ENCODE results near the gene THAP3. TPM values are rescaled to one million over a fixed set of nuclear protein-coding genes. Genes with fewer than 3 reads are reported as not detected.
A peak's percentile ranks its signal among the peaks of the same experiment; 100 is the strongest.

THAP3 gene
- total and polyA plus RNA-seq, 2 of the 8 experiments (the other 6 are each of a cell fraction or from before 2014, with no cell fraction given) = 8.2 to 15.3 TPM

DNA sequence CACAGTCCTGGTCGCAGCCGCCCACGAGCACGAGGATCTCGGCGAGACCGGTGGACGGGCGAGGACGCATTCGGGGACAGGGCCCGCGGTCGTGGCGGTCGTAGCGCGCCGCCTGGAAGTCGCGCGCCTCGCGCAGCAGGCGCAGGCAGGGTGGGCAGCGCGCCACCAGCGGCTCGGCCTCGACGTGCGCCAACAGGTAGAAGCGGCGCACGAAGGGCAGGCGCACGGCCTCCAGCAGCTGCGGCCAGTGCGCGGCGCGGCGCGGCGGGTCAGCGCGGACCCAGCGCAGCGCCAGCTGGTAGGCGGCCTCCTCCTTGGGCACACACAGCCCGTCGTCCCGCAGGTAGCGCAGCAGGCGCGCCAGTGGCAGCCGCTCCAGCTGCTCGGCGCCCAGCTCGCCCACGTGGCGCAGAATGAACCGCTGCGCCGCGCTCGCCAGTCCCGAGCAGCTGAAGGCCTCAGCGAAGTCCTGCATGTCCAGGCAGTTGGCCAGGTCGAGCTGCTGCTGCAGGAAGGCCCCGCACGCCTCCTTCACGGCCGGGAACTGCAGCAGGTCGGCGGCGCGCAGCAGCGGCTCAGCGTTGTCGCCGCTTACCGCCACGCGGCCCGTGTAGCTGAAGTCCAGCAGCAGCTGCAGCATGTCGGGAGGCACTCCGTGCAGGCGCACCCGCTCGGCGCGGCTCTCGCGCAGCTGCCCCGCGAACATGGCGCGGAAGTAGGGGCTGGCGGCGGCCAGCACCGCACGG lies 22.6 kb upstream of the THAP3 start (continued):
- TF ChIP-seq SIN3A (conservative IDR thresholded peaks at IDR 0.05 in 1 of 2, IDR thresholded peaks at IDR 0.05 in 1 of 2; ENCODE audit: low read depth in 1 of 2, low read length in 2 of 2) = peak; percentile 2 to 69; a peak in 1 of 4 replicates
- TF ChIP-seq, protein P1, sequence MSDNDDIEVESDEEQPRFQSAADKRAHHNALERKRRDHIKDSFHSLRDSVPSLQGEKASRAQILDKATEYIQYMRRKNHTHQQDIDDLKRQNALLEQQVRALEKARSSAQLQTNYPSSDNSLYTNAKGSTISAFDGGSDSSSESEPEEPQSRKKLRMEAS (IDR thresholded peaks at IDR 0.05) = peak; percentile 90
- TF ChIP-seq, protein P2, sequence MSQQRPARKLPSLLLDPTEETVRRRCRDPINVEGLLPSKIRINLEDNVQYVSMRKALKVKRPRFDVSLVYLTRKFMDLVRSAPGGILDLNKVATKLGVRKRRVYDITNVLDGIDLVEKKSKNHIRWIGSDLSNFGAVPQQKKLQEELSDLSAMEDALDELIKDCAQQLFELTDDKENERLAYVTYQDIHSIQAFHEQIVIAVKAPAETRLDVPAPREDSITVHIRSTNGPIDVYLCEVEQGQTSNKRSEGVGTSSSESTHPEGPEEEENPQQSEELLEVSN (IDR thresholded peaks at IDR 0.05) = peak; percentile 68; the same call in 1 of the 2 replicates
- TF ChIP-seq KDM4A (IDR thresholded peaks at IDR 0.05; ENCODE audit: low read depth, low read length, severe bottlenecking) = peak; percentile 92
- no peak for TF ChIP-seq RNF2 (IDR thresholded peaks at IDR 0.05; ENCODE audit: borderline replicate concordance, low read depth, low read length, missing control alignments, poor library complexity, severe bottlenecking)

All from H1 (cell line).